ENCODE results near the gene HECTD4.

HECTD4 gene

DNA sequence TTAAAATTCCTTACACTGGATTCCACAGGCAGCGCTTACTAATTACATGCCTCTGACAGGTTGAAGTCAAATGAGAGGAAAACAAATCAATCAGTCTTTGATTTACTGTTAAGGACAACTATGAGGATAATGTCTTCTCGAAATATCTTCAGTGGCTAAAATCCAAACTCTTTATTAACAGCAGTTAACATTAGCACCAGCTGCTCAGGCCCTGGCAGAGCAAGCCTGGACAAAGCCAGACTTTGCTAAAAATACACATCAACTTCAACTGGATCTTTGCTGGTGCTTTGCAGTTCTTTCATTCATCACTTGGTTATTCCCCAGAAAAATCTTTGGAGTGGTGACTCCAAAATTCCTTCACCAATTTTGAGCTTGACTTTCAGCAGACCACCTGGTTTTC lies 98.7 kb downstream of the HECTD4 start:
- Histone ChIP-seq H3K27me3 (replicated peaks; ENCODE audit: control insufficient read depth, insufficient read depth, low read length) (no peaks in the 10 kb centered on the region), H3K4me3 (replicated peaks; ENCODE audit: low read depth, low read length) (no peak overlapping the region), H3K36me3 (ENCODE audit: control insufficient read depth, insufficient read depth, low read length) (no peaks in the 10 kb centered on the region)
- no peak for DNase-seq (ENCODE audit: extremely low read depth, insufficient read length)
- TF ChIP-seq, protein P1, sequence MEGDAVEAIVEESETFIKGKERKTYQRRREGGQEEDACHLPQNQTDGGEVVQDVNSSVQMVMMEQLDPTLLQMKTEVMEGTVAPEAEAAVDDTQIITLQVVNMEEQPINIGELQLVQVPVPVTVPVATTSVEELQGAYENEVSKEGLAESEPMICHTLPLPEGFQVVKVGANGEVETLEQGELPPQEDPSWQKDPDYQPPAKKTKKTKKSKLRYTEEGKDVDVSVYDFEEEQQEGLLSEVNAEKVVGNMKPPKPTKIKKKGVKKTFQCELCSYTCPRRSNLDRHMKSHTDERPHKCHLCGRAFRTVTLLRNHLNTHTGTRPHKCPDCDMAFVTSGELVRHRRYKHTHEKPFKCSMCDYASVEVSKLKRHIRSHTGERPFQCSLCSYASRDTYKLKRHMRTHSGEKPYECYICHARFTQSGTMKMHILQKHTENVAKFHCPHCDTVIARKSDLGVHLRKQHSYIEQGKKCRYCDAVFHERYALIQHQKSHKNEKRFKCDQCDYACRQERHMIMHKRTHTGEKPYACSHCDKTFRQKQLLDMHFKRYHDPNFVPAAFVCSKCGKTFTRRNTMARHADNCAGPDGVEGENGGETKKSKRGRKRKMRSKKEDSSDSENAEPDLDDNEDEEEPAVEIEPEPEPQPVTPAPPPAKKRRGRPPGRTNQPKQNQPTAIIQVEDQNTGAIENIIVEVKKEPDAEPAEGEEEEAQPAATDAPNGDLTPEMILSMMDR (IDR thresholded peaks at IDR 0.05; ENCODE audit: insufficient read depth, low read length, poor library complexity, severe bottlenecking): no peak

DNA sequence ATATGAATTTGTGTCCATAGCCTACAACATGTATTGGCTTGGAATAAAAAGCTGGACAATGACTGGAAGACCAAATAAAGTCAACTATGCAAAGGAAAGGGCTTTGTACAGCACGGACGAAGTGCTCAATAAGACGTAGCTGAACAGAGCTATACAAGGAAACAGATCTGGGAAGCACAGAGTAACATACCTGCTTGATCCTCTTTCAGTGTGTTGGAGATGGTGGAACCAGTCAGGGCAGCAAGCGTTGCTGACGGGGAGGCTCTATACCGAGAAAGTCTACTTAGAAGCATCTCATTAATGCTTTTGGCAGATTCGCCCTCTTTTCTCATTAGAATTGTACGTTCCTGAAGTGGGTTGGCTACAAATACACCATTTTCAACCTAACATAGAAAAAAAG lies 99.3 kb downstream of the HECTD4 start:
- Histone ChIP-seq H3K4me3 (replicated peaks; ENCODE audit: low read depth, low read length) (no peak overlapping the region), H3K36me3 (ENCODE audit: control insufficient read depth, insufficient read depth, low read length) (no peaks in the 10 kb centered on the region), H3K27me3 (replicated peaks; ENCODE audit: control insufficient read depth, insufficient read depth, low read length) (no peaks in the 10 kb centered on the region)
- no peak for DNase-seq (ENCODE audit: extremely low read depth, insufficient read length)
- TF ChIP-seq, protein P1 (IDR thresholded peaks at IDR 0.05; ENCODE audit: insufficient read depth, low read length, poor library complexity, severe bottlenecking): no peak

DNA sequence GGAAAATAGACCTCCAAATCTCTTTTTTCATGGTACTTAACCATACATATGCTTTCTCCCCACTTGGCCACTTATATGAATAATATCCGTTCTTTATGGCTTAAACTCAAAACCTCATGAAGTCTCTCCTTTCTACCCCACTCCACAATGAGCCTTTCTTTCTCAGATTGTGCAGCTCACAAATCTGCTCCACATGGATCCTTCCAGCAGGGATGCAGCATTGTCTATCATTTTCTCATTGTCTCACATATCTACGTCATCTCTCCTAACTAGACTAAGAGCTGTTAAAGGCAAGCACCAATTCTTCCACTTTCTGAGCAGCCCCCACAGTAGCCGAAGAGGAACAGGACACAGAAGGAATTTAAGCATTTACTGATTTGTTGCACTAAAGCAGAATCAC lies 106.4 kb downstream of the HECTD4 start:
- Histone ChIP-seq H3K27me3 (replicated peaks; ENCODE audit: control insufficient read depth, insufficient read depth, low read length) (no peaks in the 10 kb centered on the region), H3K4me3 (replicated peaks; ENCODE audit: low read depth, low read length) (no peak overlapping the region), H3K36me3 (ENCODE audit: control insufficient read depth, insufficient read depth, low read length) (peaks cover 3% of the 10 kb centered on the region)
- TF ChIP-seq, protein P1 (IDR thresholded peaks at IDR 0.05; ENCODE audit: insufficient read depth, low read length, poor library complexity, severe bottlenecking): no peak
- no peak for DNase-seq (ENCODE audit: extremely low read depth, insufficient read length)

DNA sequence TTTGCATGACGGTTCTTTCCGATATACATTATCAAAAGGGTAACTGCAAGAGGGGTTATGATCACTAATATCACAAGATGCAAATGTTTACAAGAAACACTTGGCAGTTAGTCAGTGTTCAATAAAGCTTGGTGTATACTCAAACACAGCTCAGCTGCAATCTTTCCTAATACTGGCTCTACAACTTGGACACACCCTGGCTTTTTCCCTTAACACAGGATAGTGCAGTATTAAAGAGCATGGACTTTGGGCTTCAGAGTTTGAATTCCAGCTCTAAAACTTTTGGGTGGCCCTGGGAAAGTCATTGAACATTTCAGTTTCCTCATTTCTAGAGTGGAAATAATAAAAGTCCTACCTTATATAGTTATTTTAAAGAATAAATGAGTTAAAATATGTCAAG lies 107.0 kb downstream of the HECTD4 start:
- H3K4me3 ChIP-seq (replicated peaks; ENCODE audit: low read depth, low read length): no peak overlapping the region
- H3K36me3 ChIP-seq (ENCODE audit: control insufficient read depth, insufficient read depth, low read length): peaks cover 3% of the 10 kb centered on the region
- no peaks in the 10 kb centered on the region for H3K27me3 ChIP-seq (replicated peaks; ENCODE audit: control insufficient read depth, insufficient read depth, low read length)
- no peak for DNase-seq (ENCODE audit: extremely low read depth, insufficient read length)
- TF ChIP-seq, protein P1 (IDR thresholded peaks at IDR 0.05; ENCODE audit: insufficient read depth, low read length, poor library complexity, severe bottlenecking): no peak

DNA sequence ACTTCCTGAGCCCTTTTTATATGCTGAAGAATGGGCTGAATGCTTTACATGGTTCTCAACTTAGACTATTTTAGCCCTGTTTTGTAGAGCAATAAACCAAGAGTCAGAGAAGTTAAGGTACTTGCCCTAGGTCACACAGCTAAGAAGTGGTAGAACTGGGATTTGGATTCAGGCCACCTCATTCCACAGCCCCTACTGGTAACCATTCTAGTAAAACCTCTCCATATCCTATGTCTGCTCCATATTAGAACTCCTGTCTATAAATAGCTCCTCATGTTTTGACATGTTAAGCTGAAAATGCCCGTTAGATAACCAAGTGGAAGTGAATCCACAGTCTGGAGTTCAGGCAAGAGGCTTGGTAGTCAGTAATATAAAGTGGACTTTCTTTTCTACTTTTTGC lies 111.6 kb downstream of the HECTD4 start:
- DNase-seq (ENCODE audit: extremely low read depth, insufficient read length): no peak
- Histone ChIP-seq H3K4me3 (replicated peaks; ENCODE audit: low read depth, low read length) (no peak overlapping the region), H3K27me3 (replicated peaks; ENCODE audit: control insufficient read depth, insufficient read depth, low read length) (no peaks in the 10 kb centered on the region), H3K36me3 (ENCODE audit: control insufficient read depth, insufficient read depth, low read length) (peaks cover 14% of the 10 kb centered on the region)
- TF ChIP-seq, protein P1 (IDR thresholded peaks at IDR 0.05; ENCODE audit: insufficient read depth, low read length, poor library complexity, severe bottlenecking): no peak

DNA sequence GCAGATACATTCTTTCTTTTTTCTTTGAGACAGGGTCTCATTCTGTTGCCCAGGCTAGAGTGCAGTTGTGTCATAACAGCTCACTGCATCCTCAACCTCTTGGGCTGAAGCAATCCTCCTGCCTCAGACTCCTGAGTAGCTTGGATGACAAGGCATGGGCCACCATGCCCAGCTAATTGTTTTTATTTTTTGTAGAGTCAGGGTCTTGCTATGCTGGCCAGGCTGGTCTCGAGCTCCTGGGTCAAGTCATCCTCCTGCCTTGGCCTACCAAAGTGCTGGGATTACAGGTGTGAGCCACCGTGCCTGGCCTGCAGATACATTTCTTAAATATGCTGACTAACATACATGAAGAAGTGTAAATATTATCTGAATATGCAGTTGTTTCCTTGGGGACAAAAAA lies 115.8 kb downstream of the HECTD4 start:
- Histone ChIP-seq H3K4me3 (replicated peaks; ENCODE audit: low read depth, low read length) (no peak overlapping the region), H3K36me3 (ENCODE audit: control insufficient read depth, insufficient read depth, low read length) (peaks cover 14% of the 10 kb centered on the region), H3K27me3 (replicated peaks; ENCODE audit: control insufficient read depth, insufficient read depth, low read length) (no peaks in the 10 kb centered on the region)
- TF ChIP-seq, protein P1 (IDR thresholded peaks at IDR 0.05; ENCODE audit: insufficient read depth, low read length, poor library complexity, severe bottlenecking): no peak
- no peak for DNase-seq (ENCODE audit: extremely low read depth, insufficient read length)
